Ishikawa (cell line): ENCODE measurements around the gene SP8.

Experiments
- CEBPB ChIP-seq: IDR thresholded peaks from 2 replicates; pipeline ENCODE4 v1.6.1; 2012
- CREB1 ChIP-seq: IDR thresholded peaks from 2 replicates; pipeline ENCODE4 v1.6.1; 2012; ENCODE audit warnings: low read depth
- EGR1 ChIP-seq: IDR thresholded peaks from 2 replicates; pipeline ENCODE4 v1.6.1; 2012
- EP300 ChIP-seq: IDR thresholded peaks from 2 replicates; pipeline ENCODE4 v1.6.1; 2012; ENCODE audit warnings: borderline replicate concordance
- FOXM1 ChIP-seq: IDR thresholded peaks from 2 replicates; pipeline ENCODE4 v1.6.1; 2012; ENCODE audit warnings: low read depth, borderline replicate concordance
- NFIC ChIP-seq: IDR thresholded peaks from 2 replicates; pipeline ENCODE4 v1.6.1; 2012
- RAD21 ChIP-seq: IDR thresholded peaks from 2 replicates; pipeline ENCODE4 v1.6.1; 2012; ENCODE audit warnings: low read depth
- TAF1 ChIP-seq: IDR thresholded peaks from 2 replicates; pipeline ENCODE4 v1.6.1; 2012; ENCODE audit warnings: low read depth, mild to moderate bottlenecking
- TCF12 ChIP-seq: IDR thresholded peaks from 2 replicates; pipeline ENCODE4 v1.6.1; 2012; ENCODE audit warnings: low read depth
- TEAD4 ChIP-seq: IDR thresholded peaks from 2 replicates; pipeline ENCODE4 v1.6.1; 2012
- YY1 ChIP-seq: IDR thresholded peaks from 2 replicates; pipeline ENCODE4 v1.6.1; 2012; ENCODE audit warnings: low read depth
- ZBTB7A ChIP-seq: IDR thresholded peaks from 2 replicates; pipeline ENCODE4 v1.6.1; 2012; ENCODE audit warnings: low read depth
- TF ChIP-seq, protein P1 (sequence below): IDR thresholded peaks from 2 replicates; pipeline ENCODE4 v1.6.1; 2012
- TF ChIP-seq, protein P2 (sequence below): IDR thresholded peaks from 2 replicates; pipeline ENCODE4 v1.6.1; 2012; ENCODE audit warnings: low read depth, mild to moderate bottlenecking
- TF ChIP-seq, protein P3 (sequence below): IDR thresholded peaks from 2 replicates; pipeline ENCODE4 v1.6.1; 2012

SP8 gene

DNA sequence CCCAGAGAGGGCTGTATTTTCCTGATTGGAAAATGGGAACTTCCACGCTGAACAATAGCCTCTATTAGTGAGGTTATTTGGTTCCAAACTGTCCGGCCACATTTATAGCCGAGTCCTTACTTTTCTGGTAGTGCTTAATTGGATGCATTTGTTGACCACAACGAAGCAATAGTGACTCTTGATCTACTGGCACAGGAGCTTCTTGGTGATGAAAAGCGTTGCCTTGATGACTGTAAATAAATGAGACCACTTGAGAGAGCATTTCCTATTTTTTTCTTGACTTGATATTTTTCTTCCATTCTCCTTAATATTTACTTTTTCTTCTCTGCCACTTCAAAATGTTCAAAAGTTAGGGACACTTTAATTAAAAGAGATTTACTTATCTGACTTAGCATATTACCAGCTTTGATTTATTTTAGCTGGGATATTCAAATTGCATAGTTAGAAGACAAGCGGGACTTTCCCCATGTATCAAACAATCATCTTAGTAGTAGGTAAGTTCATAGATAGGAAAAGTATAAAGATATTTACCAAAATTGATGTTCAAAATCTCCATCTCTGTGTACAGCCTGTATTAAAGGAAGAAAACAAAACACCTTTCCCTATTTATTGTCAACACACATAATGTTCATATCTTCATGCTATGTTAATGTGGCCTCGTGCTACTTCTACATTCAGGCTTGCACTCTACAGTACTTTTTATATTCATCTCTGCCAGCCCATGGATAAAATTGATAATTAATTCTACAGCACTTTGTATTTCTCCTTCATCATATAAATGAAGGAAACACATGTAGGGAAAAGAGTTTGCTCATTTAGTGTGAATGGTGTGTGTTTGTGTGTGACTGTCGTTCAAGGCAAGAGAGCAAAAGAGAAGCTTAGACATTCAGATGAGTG lies 5.1 kb upstream of the SP8 start:
- TF ChIP-seq FOXM1: no peak
- TF ChIP-seq TAF1: no peak
- TF ChIP-seq, protein P1, sequence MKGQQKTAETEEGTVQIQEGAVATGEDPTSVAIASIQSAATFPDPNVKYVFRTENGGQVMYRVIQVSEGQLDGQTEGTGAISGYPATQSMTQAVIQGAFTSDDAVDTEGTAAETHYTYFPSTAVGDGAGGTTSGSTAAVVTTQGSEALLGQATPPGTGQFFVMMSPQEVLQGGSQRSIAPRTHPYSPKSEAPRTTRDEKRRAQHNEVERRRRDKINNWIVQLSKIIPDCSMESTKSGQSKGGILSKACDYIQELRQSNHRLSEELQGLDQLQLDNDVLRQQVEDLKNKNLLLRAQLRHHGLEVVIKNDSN: no peak
- TF ChIP-seq, protein P2, sequence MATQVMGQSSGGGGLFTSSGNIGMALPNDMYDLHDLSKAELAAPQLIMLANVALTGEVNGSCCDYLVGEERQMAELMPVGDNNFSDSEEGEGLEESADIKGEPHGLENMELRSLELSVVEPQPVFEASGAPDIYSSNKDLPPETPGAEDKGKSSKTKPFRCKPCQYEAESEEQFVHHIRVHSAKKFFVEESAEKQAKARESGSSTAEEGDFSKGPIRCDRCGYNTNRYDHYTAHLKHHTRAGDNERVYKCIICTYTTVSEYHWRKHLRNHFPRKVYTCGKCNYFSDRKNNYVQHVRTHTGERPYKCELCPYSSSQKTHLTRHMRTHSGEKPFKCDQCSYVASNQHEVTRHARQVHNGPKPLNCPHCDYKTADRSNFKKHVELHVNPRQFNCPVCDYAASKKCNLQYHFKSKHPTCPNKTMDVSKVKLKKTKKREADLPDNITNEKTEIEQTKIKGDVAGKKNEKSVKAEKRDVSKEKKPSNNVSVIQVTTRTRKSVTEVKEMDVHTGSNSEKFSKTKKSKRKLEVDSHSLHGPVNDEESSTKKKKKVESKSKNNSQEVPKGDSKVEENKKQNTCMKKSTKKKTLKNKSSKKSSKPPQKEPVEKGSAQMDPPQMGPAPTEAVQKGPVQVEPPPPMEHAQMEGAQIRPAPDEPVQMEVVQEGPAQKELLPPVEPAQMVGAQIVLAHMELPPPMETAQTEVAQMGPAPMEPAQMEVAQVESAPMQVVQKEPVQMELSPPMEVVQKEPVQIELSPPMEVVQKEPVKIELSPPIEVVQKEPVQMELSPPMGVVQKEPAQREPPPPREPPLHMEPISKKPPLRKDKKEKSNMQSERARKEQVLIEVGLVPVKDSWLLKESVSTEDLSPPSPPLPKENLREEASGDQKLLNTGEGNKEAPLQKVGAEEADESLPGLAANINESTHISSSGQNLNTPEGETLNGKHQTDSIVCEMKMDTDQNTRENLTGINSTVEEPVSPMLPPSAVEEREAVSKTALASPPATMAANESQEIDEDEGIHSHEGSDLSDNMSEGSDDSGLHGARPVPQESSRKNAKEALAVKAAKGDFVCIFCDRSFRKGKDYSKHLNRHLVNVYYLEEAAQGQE: no peak
- no peak for TF ChIP-seq TCF12
- no peak for TF ChIP-seq EGR1
- no peak for TF ChIP-seq RAD21
- TF ChIP-seq EP300: no peak
- no peak for TF ChIP-seq CEBPB
- no peak for TF ChIP-seq ZBTB7A
- no peak for TF ChIP-seq YY1
- no peak for TF ChIP-seq TEAD4

DNA sequence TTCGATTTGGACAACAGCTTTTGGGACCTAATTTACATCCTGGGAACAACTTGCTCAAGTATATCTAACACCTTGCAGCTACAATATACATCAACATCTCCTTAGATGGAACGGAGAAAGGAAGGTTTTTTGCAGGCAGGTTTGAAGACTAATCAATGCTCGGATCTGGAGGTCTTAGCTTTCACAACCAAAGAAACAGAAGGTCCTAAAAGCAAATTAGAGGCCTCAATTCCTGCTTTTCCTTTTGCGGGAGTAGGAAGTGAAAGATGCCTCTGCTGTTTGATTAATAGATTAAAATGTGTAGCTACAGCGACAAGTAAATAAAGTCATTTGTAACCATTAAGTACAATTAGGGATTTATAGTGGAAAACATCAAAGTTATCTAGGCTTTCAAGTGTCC lies 3.7 kb upstream of the SP8 start:
- TF ChIP-seq EP300 (no peak), EGR1 (no peak), ZBTB7A (no peak), CREB1 (no peak), CEBPB (no peak), TAF1 (no peak), TEAD4 (no peak), NFIC (no peak)
- TF ChIP-seq, protein P1: no peak
- TF ChIP-seq, protein P3, sequence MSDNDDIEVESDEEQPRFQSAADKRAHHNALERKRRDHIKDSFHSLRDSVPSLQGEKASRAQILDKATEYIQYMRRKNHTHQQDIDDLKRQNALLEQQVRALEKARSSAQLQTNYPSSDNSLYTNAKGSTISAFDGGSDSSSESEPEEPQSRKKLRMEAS: no peak

DNA sequence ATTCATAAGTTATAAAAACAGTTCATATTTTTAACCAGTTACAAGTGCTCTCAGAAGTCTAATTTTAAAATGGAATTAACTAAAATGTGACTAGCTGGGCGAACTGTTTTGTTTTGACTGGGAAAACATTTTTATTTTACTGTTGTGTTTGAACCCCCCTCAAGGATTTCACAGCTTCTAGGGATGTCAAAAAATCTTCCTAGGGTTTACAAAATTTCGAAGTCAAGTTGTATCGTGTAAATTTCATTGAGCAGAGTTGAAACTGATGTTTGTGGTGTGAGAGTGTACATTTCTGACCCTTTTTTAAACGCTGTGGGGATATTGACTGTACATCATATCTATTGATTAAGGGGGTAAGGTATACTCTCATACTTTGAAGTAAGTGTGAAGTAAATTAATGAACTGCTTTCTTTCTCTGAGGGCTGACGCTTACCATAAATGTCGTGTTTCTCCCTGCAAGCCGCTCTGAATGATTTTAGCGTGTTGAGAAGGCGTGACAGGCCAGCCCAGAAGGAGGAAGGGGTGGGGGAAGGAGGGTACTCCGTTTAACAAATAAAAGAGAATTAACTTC lies 1.8 kb upstream of the SP8 start:
- TF ChIP-seq EP300 (no peak), YY1 (no peak), TCF12 (no peak), TAF1 (no peak), FOXM1 (no peak), TEAD4 (no peak), RAD21 (no peak), NFIC (no peak), ZBTB7A (no peak), EGR1 (no peak), CREB1 (no peak), CEBPB (no peak)
- TF ChIP-seq, protein P1: no peak
- TF ChIP-seq, protein P2: no peak
- TF ChIP-seq, protein P3: no peak

DNA sequence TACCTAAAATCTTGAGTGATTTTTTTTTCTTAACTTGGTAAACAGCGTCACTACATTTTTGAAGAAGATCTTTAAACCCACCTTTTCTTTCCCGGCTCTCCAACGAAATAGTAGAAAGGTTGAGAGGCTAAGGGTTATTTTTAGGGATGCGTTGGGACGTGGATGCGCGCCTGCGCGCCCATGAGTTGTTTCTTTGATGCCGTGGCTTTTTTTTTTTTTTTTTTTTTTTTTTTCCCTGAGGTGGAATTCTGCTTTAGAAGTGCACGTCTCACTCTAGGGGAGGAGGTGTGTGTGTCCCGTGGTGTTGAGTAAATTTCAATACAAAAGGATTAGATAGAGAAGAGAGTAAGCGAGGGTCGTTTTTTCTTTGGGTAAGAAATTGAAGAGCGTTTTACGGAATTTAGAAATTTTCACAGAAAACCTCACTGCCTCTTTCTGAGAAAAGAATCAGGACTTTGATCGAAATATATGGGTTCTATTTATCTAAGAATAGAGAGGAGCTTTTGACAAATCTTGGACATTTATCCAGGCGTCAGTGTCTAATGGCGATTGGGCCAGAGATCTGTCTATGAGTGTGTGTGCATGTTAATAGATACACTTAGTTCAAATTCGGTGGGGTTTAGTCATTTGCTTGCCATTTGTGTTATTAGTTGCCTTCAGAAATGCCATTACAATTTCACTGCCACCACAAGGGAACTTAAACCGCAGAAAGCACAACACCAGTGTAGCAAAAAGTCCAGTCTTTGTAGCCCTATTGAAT lies 1.2 kb upstream of the SP8 start:
- TF ChIP-seq YY1 (no peak), TAF1 (no peak), TCF12 (no peak), EGR1 (no peak), CREB1 (no peak), CEBPB (no peak), NFIC (no peak), ZBTB7A (no peak)
- TF ChIP-seq, protein P3: no peak
- TF ChIP-seq, protein P2: no peak
